ENCODE measurements around the gene SLC25A15.
A peak's percentile ranks its signal among the peaks of the same experiment; 100 is the strongest.

SLC25A15 gene

GRCh38 chr13:40790154-40790616, 774 bp downstream of the SLC25A15 start:
- peak overlapping the region; percentile 61; the same call in 1 of the 2 replicates for H2AFZ ChIP-seq (ENCODE audit: low read depth, low read length)
- H4K20me1 ChIP-seq (ENCODE audit: insufficient read depth, low read length) = no peaks in the 10 kb centered on the region
- peak overlapping the region; percentile 89 for H3K9ac ChIP-seq (ENCODE audit: low read length)
- no peaks in the 10 kb centered on the region for H3K27me3 ChIP-seq (ENCODE audit: low read depth, low read length)
- peak overlapping the region; percentile 87 for H3K4me2 ChIP-seq (ENCODE audit: low read length)
- no peak for TF ChIP-seq CTCF (IDR thresholded peaks at IDR 0.05; ENCODE audit: low read depth, low read length)
- H3K4me1 ChIP-seq (ENCODE audit: low read length) = 0 out of 2 replicates have a peak, but pooled peaks cover 4% of the 10 kb centered on the region
- H3K36me3 ChIP-seq (replicated peaks; ENCODE audit: low read depth, low read length) = peaks cover 3% of the 10 kb centered on the region
- peaks cover 3% of the 10 kb centered on the region; the same call in 1 of the 2 replicates for H3K79me2 ChIP-seq (ENCODE audit: low read length)
- no peaks in the 10 kb centered on the region for H3K9me3 ChIP-seq (ENCODE audit: insufficient read depth, low read length)
- H3K4me3 ChIP-seq (ENCODE audit: low read length) = peak overlapping the region; percentile 86
- H3K27ac ChIP-seq (ENCODE audit: low read length) = no peak overlapping the region

GRCh38 chr13:40792284-40793051, 3.1 kb downstream of the SLC25A15 start:
- H3K36me3 ChIP-seq (replicated peaks; ENCODE audit: low read depth, low read length) = peaks cover 7% of the 10 kb centered on the region
- H3K4me1 ChIP-seq (ENCODE audit: low read length) = 0 out of 2 replicates have a peak, but pooled peaks cover 4% of the 10 kb centered on the region
- no peak overlapping the region for H3K27ac ChIP-seq (ENCODE audit: low read length)
- no peak overlapping the region for H3K9ac ChIP-seq (ENCODE audit: low read length)
- no peaks in the 10 kb centered on the region for H3K27me3 ChIP-seq (ENCODE audit: low read depth, low read length)
- H3K4me3 ChIP-seq (ENCODE audit: low read length) = no peak overlapping the region
- no peaks in the 10 kb centered on the region for H4K20me1 ChIP-seq (ENCODE audit: insufficient read depth, low read length)
- H3K79me2 ChIP-seq (ENCODE audit: low read length) = peaks cover 3% of the 10 kb centered on the region; the same call in 1 of the 2 replicates
- no peaks in the 10 kb centered on the region for H3K9me3 ChIP-seq (ENCODE audit: insufficient read depth, low read length)
- TF ChIP-seq EZH2phosphoT487 (IDR thresholded peaks at IDR 0.05; ENCODE audit: low read depth) (no peak), CTCF (IDR thresholded peaks at IDR 0.05; ENCODE audit: low read depth, low read length) (no peak)
- H3K4me2 ChIP-seq (ENCODE audit: low read length) = no peak overlapping the region
- H2AFZ ChIP-seq (ENCODE audit: low read depth, low read length) = no peak overlapping the region

- Histone ChIP-seq H3K27ac (ENCODE audit: low read length) (no peak overlapping the region), H3K79me2 (ENCODE audit: low read length) (peaks cover 3% of the 10 kb centered on the region; the same call in 1 of the 2 replicates), H3K4me1 (ENCODE audit: low read length) (0 out of 2 replicates have a peak, but pooled peaks cover 4% of the 10 kb centered on the region), H3K36me3 (replicated peaks; ENCODE audit: low read depth, low read length) (peaks cover 9% of the 10 kb centered on the region), H4K20me1 (ENCODE audit: insufficient read depth, low read length) (no peaks in the 10 kb centered on the region), H3K9ac (ENCODE audit: low read length) (no peak overlapping the region), H3K4me3 (ENCODE audit: low read length) (no peak overlapping the region), H2AFZ (ENCODE audit: low read depth, low read length) (no peak overlapping the region), H3K9me3 (ENCODE audit: insufficient read depth, low read length) (no peaks in the 10 kb centered on the region), H3K4me2 (ENCODE audit: low read length) (no peak overlapping the region), H3K27me3 (ENCODE audit: low read depth, low read length) (no peaks in the 10 kb centered on the region)
- TF ChIP-seq EZH2phosphoT487 (IDR thresholded peaks at IDR 0.05; ENCODE audit: low read depth) (no peak), CTCF (IDR thresholded peaks at IDR 0.05; ENCODE audit: low read depth, low read length) (no peak)
Measured at GRCh38 chr13:40793339-40793738, 3.9 kb downstream of the SLC25A15 start.

All from OCI-LY3 (cell line).